Endothelial cell (in vitro differentiated cells): Measurements from ENCODE around the gene ENDOG. TPM values are rescaled to one million over a fixed set of nuclear protein-coding genes. Genes with fewer than 3 reads are reported as not detected.

ENCODE experiments used
- total RNA-seq: library from RNA; stranded (reverse); fragmentation: NEBNext Ultra II Directional; extraction: Animal tissue kit (Norgen Biotek cat#: 25700); gene quantifications from one replicate; pipeline ENCODE4 v1.2.1, GENCODE V29; 2021; ENCODE audit not compliant: unreplicated experiment

Gene ENDOG
- total RNA-seq, 1 donor from 2014 or later = 8.1 TPM

Other genes with a start within 250 kb of the ENDOG start
- 35.4 TPM for gene DYNC2I2, start 161.7 kb upstream of the ENDOG start, total RNA-seq
- 420 TPM for gene SET, start 129.3 kb upstream of the ENDOG start, total RNA-seq
- gene PKN3, start 116.0 kb upstream of the ENDOG start, total RNA-seq = 14.7 TPM
- 42.1 TPM for gene ZDHHC12, start 94.4 kb upstream of the ENDOG start, total RNA-seq
- gene ZER1, start 46.6 kb upstream of the ENDOG start, total RNA-seq = 29.2 TPM
- gene TBC1D13, start 31.2 kb upstream of the ENDOG start, total RNA-seq = 58.8 TPM
- gene SPOUT1, start 11.3 kb downstream of the ENDOG start, total RNA-seq = 62.1 TPM
- 3.3 TPM for gene KYAT1, start 63.5 kb downstream of the ENDOG start, total RNA-seq
- gene LRRC8A, start 63.6 kb downstream of the ENDOG start, total RNA-seq = 54.3 TPM
- gene PHYHD1, start 102.5 kb downstream of the ENDOG start, total RNA-seq = 10.3 TPM
- 18.2 TPM for gene DOLK, start 129.1 kb downstream of the ENDOG start, total RNA-seq
- 44.0 TPM for gene NUP188, start 129.2 kb downstream of the ENDOG start, total RNA-seq
- gene SH3GLB2, start 209.8 kb downstream of the ENDOG start, total RNA-seq = 94.3 TPM
- gene MIGA2, start 218.1 kb downstream of the ENDOG start, total RNA-seq = 32.9 TPM